GM19240 (cell line): Measurements from ENCODE around the gene ANKEF1.

ENCODE experiments used
- DNase-seq: peaks from one replicate; pipeline ENCODE4 v3.0.0; 2011; ENCODE audit warnings: low spot score; ENCODE audit not compliant: insufficient read length

Gene ANKEF1

GRCh38 chr20:10080574-10080973 lies 45.8 kb downstream of the ANKEF1 start:
- DNase-seq: no peak

DNA sequence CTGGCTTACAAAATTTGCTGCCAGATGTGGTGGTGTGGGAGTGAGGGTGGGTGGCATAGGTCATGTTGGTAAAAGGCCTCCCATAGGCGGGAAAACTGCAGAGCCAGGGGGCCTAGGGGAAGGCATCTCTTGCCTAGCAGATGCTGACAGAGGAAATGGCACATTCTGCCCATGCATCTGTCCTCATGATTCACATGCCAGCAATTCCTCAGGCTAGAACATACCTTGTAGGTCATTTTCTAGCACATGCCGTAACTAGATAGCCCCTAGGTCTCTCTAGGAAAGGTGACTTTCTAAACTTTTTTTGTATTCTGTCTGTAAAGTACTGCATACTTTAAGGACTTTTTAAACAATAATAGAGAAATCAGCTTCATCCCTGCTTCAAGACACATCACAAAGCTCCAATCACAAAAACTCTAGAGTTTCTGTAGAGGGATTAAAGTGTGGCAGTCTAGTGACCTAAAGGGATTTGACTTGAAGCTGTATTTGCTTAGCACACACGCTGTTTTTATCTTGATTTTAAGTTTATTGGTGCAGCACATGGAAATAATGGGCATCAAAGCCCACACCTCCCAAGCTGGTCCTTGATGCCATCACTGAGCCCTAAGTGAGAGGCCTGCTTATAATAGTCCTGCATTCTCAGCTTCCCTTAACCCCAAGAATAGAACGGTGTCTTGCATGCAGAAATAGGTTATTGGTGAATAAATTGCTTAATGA lies 55.2 kb downstream of the ANKEF1 start:
- no peak for DNase-seq

DNA sequence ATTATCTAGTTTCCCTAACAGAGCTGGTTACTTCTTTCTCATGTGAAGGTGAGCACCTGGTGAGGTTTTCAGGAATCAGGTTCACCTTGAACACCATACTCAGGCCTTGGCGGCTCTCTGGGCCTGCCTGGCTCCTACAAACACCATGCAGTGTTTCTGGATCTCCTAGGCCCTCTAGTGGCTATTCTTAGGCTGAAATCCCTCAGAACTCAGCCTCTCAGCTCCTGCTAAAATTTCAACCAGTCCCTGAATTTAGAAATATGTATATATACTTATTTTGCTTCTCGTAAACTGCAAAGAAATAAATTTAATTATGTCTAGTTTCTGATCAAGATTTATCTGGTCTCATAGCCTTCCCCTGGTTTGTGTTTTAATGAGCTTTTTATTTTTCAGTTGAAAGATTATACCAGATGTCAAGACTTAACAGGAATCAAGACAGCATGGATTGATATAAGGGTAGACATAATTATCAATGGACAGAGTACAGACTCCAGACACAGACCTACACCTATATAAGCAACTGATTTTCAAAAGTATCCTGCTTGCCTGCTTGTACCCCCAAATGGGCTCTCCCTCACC lies 55.9 kb downstream of the ANKEF1 start:
- DNase-seq: peak; percentile 4

GRCh38 chr20:10093087-10093591 lies 58.4 kb downstream of the ANKEF1 start:
- DNase-seq: no peak

DNA sequence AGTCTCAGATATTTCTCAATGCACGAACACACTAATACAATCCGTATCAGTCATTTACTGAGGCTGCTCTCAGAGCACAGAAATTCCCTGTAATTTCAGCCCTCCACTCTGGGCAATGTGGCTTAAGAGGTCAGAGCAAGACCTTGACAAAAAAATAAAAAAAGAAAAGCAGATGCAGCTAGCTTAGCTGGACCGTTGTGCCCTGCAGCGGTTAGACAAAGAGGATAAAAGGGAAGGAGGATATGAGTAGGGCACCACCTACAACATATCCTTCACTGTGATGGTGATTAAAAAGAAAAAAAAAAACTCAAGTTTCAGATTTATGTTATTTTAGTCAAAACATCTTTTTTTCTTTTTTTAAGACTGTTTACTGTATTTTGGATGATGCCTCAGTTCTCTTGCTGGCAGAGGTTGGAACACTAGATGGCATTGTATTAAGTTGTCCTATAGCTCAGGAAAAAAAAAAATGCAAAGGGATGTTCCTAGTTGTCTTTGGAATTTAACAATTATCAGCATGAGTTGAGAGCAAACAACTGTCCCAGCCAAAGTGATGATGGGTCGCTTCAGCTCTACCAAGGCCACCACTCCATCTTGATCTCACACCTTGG lies 59.9 kb downstream of the ANKEF1 start:
- DNase-seq: no peak

DNA sequence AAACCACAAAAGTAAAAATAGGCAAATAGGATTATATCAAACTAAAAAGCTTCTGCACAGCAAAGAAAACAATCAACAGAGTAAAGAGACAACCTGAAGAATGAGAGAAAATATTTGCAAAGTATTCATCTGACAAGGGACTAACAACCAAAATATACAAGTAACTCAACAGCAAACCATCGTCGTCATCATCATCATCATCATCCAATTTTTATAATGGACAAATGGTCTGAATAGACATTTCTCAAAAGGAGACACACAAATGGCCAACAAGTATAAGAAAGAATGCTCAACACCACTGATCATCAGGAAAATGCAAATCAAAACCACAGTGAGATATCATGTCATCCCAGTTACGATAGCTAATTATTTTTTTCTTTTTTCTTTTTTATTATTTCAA lies 62.0 kb downstream of the ANKEF1 start:
- DNase-seq: no peak

DNA sequence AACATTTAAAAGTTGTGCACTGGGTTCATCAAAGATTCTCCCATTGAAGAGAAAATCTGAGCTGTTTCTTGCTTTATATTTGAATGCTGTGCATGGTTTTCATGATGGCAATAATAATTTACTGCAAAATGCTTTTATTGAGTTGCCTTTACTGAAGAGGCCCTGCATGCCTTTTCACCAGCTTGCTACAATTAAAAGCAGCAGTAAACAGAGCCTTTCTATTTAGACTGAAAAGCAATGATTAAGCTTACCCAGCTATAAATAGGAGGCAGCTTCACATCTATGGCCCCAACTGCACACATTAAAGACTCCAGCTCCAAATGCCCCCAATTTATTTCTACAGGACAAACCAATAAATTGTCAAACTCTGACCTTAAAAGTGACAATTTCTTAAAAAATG lies 70.3 kb downstream of the ANKEF1 start:
- no peak for DNase-seq
